ENCODE measurements around the gene PCGF6. TPM values are rescaled to one million over a fixed set of nuclear protein-coding genes. Genes with fewer than 3 reads are reported as not detected.

Gene PCGF6
- total RNA-seq, 1 donor from 2014 or later, result 7.6 TPM

DNA sequence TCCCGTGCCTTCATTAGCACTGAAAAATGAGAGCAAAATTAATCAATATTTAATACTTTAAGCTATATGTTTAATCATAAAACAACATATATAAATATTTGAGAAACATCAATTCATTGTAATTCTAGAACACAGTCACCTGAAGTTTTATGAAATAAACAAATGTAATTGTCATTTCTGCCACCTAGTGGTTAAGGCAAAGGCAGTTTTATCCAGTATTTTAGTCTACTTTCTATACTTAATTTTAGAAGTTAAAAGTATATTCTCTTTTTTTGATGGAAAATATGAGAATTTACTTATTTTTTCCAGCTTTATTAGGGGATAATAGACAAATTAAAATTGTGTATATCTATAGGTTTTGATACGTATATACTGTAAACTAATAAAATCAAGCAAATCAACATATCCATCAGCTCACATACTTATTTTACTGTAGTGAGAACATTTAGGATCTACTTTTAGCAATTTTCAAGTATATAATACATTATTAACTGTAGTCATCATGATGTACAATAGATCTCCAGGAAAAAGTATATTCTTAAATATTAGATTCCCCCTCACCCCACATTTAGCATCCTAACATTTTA, 16.9 kb downstream of the PCGF6 start:
- no peak for DNase-seq (ENCODE audit: low spot score)
- ATAC-seq, result peak; percentile 58

DNA sequence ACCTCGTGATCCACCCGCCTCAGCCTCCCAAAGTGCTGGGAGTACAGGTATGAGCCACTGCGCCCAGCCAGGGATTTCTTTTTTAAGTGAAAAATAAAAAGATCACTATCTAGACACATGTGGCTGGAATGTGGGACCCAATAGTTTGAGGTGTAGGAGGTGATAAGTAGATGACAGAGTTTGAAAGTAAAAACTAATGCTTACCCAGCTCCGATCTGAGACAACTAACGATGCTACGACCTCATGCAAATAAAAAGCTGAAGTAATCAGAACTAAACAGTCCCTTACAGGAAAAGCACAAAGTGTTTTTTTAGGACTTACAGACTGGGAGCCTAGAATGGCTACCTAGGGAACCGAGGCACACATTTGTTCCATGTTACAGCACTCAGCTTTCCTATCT, 23.0 kb downstream of the PCGF6 start:
- DNase-seq (ENCODE audit: low spot score) (no peak), ATAC-seq (no peak)

DNA sequence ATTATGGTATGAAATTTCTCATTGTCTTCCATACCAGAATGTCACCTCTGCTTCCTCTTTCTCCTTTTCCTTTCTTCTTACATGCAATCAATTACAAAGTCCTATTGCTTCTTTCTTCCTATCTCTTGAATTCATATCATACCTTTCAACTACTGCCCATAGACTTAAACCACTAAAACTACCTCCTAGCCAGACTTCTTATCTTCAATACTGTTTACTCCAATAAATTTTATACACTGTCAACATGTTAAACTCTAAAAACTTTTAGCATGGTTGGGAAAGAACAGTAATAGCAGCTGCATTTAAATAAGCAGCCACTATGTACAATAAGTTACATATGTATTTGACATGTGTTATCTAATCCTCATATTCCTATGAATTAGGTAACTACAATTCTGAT, 34.9 kb downstream of the PCGF6 start:
- ATAC-seq, result no peak
- no peak for DNase-seq (ENCODE audit: low spot score)

DNA sequence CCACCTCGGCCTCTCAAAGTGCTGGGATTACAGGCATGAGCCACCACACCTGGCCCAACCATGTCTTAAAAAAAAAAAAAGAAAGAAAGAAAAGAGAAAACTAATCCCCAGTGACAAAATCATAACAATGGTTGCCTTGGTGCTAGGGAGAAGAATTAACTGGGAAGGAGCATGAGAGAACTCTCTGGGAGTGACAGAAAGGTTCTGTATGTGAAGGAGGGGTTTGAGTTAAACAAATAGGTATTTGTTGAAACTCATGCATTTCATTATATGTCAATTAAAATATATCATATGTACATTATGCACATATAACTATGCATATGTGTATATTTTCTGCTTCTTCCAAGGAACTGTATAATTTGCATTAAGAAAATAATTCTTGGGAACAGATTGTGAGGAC, 40.7 kb downstream of the PCGF6 start:
- no peak for DNase-seq (ENCODE audit: low spot score)
- ATAC-seq, result no peak

DNA sequence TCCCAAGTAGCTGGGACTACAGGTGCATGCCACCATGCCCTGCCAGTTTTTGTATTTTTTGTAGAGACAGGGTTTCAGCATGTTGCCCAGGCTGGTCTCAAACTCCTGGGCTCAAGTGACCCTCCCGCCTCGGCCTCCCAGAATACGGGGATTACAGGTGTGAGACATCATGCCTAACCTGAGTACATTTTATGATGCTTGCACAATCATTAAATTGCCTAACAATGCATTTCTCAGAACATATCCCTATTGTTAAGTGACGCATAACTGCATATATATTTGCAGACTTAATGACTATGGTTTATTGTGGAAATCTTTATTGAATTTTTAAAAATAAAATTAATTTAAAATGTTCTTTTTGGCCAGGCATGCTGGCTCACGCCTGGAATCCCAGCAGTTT, 43.3 kb downstream of the PCGF6 start:
- ATAC-seq (no peak), DNase-seq (ENCODE audit: low spot score) (no peak)

DNA sequence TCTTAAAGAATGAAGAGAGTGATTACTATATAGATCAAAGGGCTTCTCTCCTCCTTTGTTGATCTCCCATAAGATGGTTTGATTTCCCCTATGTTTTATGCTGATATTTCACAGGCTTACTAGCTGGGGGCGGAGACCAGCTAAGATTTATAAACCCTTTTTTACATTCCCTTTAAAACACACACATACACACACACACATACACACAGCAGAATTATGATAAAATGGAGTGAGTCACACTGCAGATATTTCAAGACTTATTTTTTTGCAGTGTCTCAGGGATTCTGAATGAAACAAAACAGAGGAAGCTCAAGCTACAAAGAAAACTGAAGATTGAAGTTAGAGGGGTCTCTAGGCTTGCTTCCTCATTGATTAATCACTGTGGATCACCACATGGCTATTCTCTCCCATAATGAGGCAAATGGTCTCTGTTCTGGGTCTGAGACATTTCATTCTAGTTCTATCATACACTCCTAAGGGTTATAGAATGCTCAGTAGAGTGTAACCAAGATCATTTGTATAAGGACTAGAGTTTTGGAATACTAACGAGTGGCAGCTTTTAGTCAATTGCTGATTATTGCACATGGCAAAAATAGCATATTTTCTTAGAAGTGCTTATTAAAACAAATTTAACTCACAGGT, 55.4 kb downstream of the PCGF6 start:
- no peak for DNase-seq (ENCODE audit: low spot score)
- ATAC-seq, result no peak

DNA sequence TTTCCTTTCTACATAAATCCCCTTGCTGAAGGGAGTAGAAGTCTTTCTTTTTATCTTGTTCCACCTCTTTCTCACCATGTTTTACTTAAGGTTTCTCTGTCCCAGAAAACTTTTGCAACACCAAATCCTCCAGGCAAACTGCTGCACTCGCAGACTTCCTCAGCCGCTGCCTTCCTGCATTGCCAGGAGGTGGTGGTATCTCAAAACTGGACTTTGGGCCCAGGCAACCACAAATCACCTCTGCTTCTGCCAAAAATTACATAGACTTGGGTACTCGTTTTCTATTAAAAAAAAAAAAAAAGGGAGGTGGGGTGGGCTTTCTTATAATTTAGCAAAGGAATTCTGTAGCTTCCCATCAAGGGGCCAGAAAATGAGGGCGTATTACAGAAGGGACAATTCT, 59.4 kb downstream of the PCGF6 start:
- DNase-seq (ENCODE audit: low spot score) (no peak), ATAC-seq (peak; percentile 66)

DNA sequence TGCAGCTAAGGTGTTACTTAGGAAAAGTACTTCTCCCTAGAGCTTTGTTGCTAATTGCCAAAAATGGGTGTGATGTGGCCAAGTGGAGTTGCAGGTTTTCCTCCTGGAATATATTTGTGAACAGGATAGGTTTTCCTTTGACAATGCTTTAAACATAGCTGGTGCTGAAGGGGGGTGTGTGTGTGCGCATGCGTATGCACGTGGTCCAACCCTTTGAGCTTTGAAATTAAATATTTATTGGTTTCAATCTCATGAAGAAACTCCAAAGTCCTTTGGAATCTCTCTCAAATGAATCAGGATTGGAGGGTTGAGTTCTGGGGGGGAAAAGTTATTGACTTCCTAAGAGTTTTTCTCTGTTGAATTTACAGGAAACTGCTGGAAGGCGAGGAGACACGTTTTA, 62.9 kb downstream of the PCGF6 start:
- peak; percentile 69 for DNase-seq (ENCODE audit: low spot score)
- peak; percentile 76 for ATAC-seq

DNA sequence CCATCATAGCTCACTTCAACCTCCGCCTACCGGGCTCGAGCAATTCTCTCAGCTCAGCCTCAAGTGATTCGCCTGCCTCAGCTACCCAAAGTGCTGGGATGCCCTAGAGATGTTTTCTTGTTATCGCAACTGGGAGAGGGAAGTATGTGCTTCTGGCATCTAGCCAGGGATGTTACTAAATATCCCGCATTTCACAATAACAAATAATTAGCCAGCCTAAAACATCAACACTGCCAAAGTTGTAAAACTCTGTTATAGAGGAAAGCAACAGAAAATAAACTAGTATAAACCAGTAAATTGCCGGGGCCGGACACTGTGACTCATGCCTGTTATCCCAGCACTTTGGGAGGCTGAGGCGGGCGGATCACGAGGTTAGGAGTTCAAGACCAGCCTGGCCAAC, 66.8 kb downstream of the PCGF6 start:
- peak; percentile 61 for ATAC-seq
- DNase-seq (ENCODE audit: low spot score), result no peak

DNA sequence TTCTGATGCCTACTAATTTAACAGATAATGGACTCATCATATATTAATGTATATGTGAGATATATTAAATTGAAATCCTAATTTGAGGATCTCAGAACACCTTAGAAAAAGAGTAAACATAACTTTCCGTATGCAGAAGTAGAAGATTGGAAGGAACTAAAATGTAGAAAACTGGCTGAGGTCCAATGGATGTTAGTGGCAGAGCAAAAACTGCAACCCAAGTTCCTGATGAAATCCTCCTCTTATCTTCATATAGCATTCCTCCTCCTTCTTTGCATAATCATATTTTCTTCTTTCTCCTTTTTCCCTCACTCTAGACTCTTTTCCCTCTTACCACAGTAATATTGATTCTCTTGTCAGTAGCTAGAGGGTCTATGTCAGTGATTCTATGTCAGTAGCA, 68.0 kb downstream of the PCGF6 start:
- no peak for DNase-seq (ENCODE audit: low spot score)
- ATAC-seq, result no peak

DNA sequence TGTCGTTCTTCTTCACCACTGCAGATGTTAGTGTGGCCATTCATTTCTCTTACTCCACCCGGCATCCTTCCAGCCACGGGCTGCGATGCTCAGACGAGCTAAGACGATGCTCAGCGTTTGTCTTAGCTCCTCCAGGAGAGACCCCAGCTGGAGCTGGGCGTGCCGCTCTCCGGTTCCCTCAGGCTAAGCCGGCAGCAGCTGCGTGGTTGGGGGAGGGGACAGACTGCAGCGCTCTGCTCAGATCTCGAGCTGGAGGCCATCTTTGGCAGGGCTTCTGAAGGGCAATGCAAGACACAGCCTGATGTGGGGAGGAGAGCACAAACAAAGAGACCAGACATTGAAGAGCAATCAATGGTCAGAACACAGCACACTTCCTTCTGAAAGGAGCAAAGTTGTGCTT, 69.2 kb downstream of the PCGF6 start:
- ATAC-seq (no peak), DNase-seq (ENCODE audit: low spot score) (no peak)

DNA sequence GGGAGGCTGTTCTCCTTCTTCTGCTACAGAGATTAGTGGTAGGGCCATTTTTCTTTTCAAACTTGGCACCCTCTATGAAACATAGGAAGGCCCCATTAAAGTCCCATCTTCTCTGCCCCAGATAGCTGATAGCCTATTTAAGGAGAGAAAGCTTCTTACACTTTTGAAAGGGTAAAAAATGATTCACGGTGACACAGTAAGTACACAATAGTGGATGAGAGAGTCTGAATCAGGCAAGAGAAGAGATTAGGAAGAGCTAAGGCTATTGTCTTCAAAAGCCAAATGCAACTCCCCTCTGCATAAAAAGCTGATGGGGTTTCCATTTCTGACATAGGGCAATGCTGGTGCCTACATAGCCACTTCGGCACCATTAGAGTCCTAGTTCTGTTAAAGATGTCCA, 70.4 kb downstream of the PCGF6 start:
- ATAC-seq (no peak), DNase-seq (ENCODE audit: low spot score) (no peak)

DNA sequence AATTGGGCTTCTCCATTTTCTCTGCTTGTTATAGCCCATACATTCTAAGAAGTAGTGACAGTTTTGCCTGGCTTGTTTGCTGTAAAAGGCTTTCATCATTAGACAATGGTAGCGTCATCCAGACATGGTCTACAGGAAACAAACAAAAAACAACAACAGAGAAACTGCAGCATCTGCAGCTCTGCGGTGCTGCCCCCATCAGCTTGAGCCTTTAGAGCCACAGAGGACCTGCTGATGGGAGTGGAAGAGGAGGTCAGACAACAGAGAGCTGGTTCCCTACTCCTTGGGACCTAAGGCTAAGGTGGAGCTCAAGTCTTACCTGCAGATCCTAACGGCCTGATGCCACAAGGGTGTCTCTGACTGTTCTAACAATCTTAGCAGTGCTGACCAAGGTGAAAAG, 70.9 kb downstream of the PCGF6 start:
- no peak for ATAC-seq
- no peak for DNase-seq (ENCODE audit: low spot score)

DNA sequence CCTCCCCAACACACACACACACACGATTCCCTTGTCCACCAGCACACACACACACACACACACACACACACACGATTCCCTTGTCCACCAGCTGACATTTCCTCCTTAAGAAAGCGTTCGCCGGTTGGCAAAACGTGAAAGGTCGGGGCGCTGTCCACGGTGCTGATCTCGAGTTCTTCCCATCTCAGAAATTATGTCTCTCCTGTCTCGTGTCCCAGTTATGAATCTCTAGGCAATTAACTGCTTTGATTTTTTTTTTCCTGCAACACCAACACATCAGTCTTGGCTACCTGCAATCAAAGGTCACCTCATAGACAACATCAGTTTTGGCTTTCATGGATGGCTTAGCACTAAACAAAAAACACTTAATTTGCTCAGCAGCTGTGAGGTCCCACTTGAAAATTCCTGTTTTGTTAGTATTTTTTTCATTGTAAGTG, 72.1 kb downstream of the PCGF6 start:
- DNase-seq (ENCODE audit: low spot score), result no peak
- peak; percentile 59 for ATAC-seq

DNA sequence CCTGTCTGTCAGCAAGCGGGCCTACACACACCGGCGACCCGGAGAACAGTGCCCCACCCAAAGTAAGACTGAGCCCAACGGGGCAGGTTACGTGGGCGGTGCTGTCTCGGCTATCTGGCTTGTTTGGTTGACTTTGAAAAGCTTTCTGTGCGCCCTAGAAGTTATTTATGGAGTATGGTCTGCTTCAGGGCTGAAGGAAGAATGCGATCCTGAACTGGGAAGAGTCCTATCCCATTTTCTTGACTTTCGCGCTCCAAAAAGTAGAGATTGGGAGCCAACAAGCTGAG, 72.5 kb downstream of the PCGF6 start:
- DNase-seq (ENCODE audit: low spot score) (no peak), ATAC-seq (no peak)

DNA sequence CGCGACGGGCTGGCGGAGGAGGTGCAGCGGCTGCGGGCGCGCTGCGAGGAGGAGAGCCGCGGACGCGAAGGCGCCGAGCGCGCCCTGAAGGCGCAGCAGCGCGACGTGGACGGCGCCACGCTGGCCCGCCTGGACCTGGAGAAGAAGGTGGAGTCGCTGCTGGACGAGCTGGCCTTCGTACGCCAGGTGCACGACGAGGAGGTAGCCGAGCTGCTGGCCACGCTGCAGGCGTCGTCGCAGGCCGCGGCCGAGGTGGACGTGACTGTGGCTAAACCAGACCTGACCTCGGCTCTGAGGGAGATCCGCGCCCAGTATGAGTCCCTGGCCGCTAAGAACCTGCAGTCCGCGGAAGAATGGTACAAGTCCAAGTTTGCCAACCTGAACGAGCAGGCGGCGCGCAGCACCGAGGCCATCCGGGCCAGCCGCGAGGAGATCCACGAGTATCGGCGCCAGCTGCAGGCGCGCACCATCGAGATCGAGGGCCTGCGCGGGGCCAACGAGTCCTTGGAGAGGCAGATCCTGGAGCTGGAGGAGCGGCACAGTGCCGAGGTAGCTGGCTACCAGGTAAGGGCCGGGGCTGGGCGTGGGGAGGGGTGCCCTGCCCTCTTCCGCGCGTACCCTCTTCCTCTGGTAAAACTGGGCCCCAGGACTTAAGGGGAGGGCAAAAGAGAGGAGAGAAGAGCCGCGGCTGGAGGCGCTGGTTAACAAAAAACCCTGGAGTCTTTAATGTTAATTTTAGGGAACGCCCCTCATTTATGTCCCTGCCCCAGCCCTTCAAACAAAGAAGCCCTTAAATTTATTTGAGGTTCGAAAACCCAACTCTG, 73.0 kb downstream of the PCGF6 start:
- DNase-seq (ENCODE audit: low spot score) (no peak), ATAC-seq (no peak)

DNA sequence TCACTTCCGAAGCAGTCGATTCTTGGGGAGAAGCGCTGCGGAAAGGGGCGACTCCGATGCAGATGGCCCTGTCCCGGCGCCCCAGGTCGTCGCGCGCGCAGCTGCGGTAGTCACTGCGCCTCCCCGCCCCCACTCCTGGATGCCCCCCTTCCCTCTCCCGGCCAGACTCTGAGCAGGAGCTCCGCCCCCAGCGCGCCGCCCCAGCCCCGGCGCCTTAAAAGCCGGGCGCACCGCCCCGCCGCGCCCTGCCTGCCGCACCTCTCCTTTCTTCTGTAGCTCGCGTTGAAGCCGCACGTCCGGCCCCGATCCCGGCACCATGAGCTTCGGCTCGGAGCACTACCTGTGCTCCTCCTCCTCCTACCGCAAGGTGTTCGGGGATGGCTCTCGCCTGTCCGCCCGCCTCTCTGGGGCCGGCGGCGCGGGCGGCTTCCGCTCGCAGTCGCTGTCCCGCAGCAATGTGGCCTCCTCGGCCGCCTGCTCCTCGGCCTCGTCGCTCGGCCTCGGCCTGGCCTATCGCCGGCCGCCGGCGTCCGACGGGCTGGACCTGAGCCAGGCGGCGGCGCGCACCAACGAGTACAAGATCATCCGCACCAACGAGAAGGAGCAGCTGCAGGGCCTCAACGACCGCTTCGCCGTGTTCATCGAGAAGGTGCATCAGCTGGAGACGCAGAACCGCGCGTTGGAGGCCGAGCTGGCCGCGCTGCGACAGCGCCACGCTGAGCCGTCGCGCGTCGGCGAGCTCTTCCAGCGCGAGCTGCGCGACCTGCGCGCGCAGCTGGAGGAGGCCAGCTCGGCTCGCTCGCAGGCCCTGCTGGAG, 73.8 kb downstream of the PCGF6 start, which contains the start of gene INA:
INA (plus strand) TSS at position 243 of the 817 bp plus-strand sequence; CDS start at position 317, 74 bp downstream.
- ATAC-seq, result no peak
- DNase-seq (ENCODE audit: low spot score), result no peak

DNA sequence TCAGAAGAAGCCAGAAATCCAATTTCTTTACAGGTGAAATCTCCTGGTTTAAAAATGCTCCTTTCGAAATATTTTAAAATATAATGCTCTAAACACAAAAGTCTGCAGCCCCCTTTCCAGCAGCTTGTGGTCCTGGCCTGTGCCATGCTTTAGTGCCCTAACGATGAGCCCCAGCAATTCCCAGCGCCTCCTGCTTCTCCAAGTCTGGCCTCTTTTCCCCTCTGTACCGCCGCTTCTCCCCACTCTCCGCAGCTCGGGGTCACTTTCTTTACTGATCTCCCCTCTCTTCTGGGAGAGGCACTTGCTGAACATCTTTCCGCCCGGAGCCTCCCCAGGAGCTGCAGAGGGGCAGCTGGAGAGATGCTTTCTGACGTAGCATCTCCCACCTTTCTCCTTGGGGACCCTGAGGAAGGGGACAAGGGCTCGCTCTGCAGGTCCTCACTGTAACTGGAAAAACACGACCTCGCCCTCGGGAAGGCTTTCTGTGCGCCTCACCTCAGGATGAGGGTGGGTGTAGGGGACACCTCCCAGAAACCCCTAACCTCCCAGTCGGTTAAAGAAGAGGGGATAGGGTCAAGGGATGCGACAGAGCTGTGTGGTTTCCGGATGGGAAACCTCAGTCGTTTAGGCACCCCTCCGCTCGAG, 74.6 kb downstream of the PCGF6 start:
- ATAC-seq (no peak), DNase-seq (ENCODE audit: low spot score) (no peak)

DNA sequence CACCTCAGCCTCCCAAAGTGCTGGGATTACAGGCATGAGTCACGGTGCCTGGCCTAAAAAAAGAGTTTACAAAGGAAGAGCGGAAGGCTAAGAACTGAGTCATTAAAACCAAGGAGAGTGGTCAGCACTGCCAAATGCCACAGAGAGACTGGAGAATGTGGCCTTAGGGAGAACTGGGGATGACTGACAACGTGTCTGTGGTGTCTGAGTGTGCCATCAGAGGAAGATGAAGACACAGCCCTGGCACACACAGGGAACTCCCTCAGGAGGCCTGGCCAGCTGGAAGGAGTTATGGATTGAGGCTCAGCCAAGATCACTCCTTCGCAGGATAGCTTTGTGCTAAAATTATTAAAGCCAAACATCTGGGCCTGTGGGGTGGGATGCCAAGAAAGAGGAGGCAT, 77.9 kb downstream of the PCGF6 start:
- ATAC-seq (no peak), DNase-seq (ENCODE audit: low spot score) (no peak)

DNA sequence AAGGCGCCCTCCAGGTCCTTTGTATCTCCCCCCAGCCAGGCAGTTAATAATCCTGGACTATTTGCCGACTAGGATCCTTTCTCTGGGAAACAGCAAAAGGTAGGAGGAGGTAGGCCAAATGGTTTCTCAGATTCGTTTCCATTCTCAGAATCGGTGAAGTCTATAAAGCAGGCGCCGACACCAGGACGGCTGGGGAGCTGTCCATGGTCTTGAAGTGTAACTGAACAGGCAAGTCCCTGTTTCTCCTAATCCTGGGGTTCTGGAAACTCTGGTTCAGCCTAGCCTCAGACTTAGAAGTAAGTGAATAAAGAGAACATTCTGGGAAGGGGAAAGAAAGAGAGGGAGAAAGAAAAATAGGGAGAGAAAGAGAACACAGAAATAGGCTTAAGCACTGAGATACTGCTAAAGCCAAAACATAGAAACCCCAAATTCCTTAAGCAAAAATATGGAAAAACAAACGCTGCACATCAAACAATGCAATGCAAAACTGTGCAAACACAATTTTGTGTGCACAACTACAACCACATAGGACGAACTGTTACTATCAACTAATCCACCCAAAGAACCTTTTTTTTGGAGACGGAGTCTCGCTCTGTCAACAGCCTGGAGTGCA, 85.1 kb downstream of the PCGF6 start:
- ATAC-seq (peak; percentile 83), DNase-seq (ENCODE audit: low spot score) (no peak)

DNA sequence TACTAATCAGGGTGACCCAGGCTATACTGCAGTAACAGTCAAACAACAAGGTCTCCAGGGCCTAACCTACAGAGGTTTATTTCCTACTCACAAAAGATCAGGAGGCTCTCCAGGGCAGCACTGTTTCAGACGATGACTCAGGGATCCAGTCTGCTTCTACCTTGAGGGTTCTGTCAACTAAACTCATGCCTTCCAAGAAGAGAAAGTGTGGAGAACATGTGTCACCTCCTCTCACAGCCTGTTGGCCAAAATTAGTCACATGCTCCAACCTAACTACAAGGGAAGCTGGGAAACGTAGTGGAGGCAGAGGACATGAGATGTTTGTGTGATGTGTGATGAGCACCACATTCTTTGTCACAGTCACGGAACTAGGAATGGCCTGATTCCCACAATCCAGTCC, 88.7 kb downstream of the PCGF6 start:
- DNase-seq (ENCODE audit: low spot score), result no peak
- no peak for ATAC-seq
